IPS-20b (cell line): ENCODE data around the gene OR4C5.
"Not testable (repeated sequence)": the region's sequence is repeated elsewhere in the genome, so short reads cannot be mapped to it uniquely, and the experiment has no call there.

Source experiments
- H3K27ac ChIP-seq: one replicate; pipeline ENCODE4 v1.5.1; 2013; ENCODE audit warnings: low read length
- H3K27me3 ChIP-seq: 2 replicates; pipeline ENCODE4 v1.6.1; 2013; ENCODE audit warnings: mild to moderate bottlenecking, low read length, inconsistent platforms; ENCODE audit not compliant: insufficient read depth
- H3K36me3 ChIP-seq: 2 replicates; pipeline ENCODE4 v1.6.1; 2013; ENCODE audit warnings: low read depth, mild to moderate bottlenecking, inconsistent platforms, low read length, moderate library complexity; ENCODE audit not compliant: insufficient read depth
- H3K4me1 ChIP-seq: 2 replicates; pipeline ENCODE4 v1.6.1; 2013; ENCODE audit warnings: mild to moderate bottlenecking, control low read depth, inconsistent platforms, low read length, moderate library complexity; ENCODE audit not compliant: insufficient read depth
- H3K4me3 ChIP-seq: 2 replicates; pipeline ENCODE4 v1.5.1; 2013; ENCODE audit warnings: mild to moderate bottlenecking, low read length, inconsistent platforms
- H3K9ac ChIP-seq: 2 replicates; pipeline ENCODE4 v1.6.1; 2013; ENCODE audit warnings: low read depth, mild to moderate bottlenecking, inconsistent platforms, low read length, moderate library complexity
- H3K9me3 ChIP-seq: 2 replicates; pipeline ENCODE4 v1.6.1; 2013; ENCODE audit warnings: mild to moderate bottlenecking, low read depth, low read length, inconsistent platforms; ENCODE audit not compliant: insufficient read depth

The OR4C5 gene

DNA sequence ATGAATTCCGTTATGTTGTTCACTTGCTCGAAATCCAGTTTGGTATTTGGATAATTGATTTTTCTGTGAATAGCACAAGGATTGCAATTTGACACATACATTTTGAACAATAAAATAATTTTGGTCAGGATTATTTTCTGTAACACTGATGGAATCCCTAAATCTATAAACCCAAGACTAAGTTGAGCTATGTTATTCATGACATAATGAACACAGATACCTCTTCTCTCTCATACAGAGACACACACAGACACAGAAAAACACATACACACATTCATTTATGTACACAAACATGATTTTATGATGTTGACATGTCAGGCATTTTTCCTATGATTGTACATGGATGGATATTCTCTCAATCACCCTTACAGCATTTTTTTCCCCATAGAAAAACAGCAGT lies at the start of gene OR4C5:
Gene OR4C5, minus strand, starts transcription at position 101 of the 400 bp plus-strand sequence. Its CDS starts 0 bp downstream, at position 101.
- Histone ChIP-seq H3K36me3 (no peaks in the 10 kb centered on the region), H3K4me3 (no peak within 1 kb of the TSS), H3K9me3 (peaks cover 83% of the 10 kb centered on the region), H3K27me3 (no peaks in the 10 kb centered on the region), H3K4me1 (no peaks in the 10 kb centered on the region), H3K27ac (no peak within 1 kb of the TSS), H3K9ac (no peak within 1 kb of the TSS)

DNA sequence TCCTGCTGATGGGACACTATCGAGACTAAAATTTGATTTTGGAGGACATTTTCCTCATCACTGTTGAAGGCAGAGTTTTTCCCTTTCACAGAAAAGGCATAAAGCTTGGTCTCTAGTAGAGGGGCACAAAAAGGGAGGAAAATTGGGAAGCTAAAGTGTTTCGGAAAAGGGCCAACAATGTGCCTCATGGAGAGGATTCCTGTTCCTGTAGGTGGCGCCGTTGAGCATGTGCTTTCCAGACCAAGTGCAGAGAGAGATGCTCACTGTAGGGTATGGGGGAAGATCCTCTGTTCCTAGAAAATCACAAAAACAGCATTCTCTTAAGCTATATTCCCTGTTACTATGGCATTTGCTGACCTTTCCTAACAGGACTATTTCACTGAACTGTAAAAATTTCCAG lies 18.4 kb upstream of the OR4C5 start:
- Histone ChIP-seq H3K27ac (no peak overlapping the region), H3K27me3 (no peaks in the 10 kb centered on the region), H3K36me3 (no peaks in the 10 kb centered on the region), H3K4me1 (no peaks in the 10 kb centered on the region), H3K9me3 (peaks cover 77% of the 10 kb centered on the region), H3K9ac (no peak overlapping the region), H3K4me3 (no peak overlapping the region)

DNA sequence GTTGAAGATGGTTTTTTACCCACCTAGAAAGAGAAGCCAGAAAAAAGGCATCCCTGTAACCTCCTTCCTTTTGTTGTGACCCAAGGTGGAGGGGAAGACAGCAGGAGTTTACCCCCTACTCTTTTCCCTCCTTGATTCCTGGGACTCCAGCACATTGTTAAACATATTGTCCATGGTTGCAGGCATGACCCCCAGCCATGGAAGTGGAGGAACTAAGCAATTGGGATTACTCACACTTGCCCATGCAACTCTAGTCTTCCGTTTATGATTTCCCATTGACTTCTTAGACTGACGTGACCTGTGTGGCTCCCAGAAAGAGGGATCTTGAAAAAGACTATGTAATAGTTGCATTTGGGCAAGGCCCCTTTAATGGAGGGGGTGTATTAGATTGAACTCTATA lies 17.9 kb upstream of the OR4C5 start:
- not testable (repeated sequence) for H3K27ac ChIP-seq, H3K4me1 ChIP-seq, H3K27me3 ChIP-seq, H3K36me3 ChIP-seq, H3K9ac ChIP-seq, H3K4me3 ChIP-seq
- peaks cover 79% of the 10 kb centered on the region for H3K9me3 ChIP-seq

DNA sequence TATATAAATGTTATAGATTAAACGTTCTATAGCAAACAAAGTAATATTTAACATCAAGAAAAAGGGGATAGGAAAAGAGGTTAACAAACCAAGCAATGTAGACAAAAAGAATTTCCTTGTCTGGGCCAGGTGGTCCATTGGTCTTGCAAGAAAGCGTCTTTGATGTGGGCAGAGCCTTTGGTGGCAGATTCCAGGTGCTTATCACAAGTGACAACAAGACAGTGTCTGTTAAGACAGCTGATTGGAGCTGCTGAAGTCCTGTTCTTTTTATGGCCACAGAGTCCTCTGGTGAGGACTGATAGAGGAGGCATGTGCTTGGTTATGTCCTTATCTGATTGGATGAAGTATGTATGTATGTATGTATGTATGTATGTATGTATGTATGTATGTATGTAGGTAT lies 5.0 kb downstream of the OR4C5 start:
- H3K27ac ChIP-seq, H3K36me3 ChIP-seq, H3K9ac ChIP-seq, H3K4me3 ChIP-seq, H3K4me1 ChIP-seq, H3K27me3 ChIP-seq: not testable (repeated sequence)
- peaks cover 88% of the 10 kb centered on the region for H3K9me3 ChIP-seq

DNA sequence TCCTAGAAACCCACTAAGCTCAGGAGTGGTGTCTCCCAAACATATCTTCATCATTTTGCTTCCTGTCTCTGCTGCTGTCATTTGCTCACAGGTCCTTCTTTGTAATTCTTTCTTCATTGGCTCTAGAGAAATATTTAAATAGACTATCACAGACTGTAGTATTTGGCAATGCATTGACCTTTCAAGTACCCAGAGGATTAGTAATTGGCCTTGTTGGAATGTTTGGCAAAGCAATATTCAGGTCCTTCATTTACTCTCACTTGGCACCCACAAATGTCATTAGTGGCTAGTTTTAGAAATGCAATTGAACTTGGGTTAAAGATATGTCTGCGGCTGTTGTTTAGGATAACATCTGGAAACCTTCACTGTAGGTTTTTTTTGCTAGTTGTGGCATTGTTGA lies 11.6 kb downstream of the OR4C5 start:
- H3K4me3 ChIP-seq: no peak overlapping the region

DNA sequence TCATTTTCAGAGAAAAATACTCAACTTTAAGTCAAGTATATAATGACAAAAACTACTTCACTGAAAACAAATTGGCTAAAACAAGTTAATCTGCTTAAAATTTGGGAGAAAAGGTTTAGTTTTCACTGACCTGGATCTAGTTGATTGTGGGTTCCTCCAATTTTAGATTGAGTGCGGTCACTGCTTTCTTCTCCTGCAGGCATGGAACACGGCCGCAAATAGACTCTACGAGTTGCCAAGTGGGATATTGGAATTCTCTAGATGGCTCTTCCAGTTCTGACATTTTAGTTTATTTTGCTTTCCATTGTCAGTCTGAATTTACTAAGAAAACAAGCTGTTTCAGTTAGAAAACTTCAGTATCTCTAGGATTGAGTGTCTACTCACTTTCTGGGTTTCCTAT lies 12.3 kb downstream of the OR4C5 start:
- no peak overlapping the region for H3K27ac ChIP-seq
- H3K9me3 ChIP-seq: peaks cover 56% of the 10 kb centered on the region
- H3K9ac ChIP-seq: no peak overlapping the region
- no peak overlapping the region for H3K4me3 ChIP-seq
- no peaks in the 10 kb centered on the region for H3K36me3 ChIP-seq
- no peaks in the 10 kb centered on the region for H3K27me3 ChIP-seq
- no peaks in the 10 kb centered on the region for H3K4me1 ChIP-seq

More for the DNA sequence above, 11.6 kb downstream of the OR4C5 start:
- H3K9me3 ChIP-seq: peaks cover 62% of the 10 kb centered on the region
- H3K27me3 ChIP-seq: no peaks in the 10 kb centered on the region
- no peak overlapping the region for H3K9ac ChIP-seq
- no peak overlapping the region for H3K27ac ChIP-seq
- H3K4me1 ChIP-seq: no peaks in the 10 kb centered on the region
- H3K36me3 ChIP-seq: no peaks in the 10 kb centered on the region

DNA sequence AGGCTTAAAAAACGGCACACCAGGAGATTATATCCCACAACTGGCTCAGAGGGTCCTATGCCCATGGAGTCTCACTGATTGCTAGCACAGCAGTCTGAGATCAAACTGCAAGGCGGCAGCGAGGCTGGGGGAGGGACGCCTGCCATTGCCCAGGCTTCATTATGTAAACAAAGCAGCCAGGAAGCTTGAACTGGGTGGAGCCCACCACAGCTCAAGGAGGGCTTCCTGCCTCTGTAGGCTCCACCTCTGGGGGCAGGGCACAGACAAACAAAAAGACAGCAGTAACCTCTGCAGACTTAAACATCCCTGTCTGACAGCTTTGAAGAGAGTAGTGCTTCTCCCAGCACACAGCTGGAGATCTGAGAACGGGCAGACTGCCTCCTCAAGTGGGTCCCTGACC lies 20.0 kb downstream of the OR4C5 start:
- not testable (repeated sequence) for H3K36me3 ChIP-seq, H3K27ac ChIP-seq, H3K27me3 ChIP-seq, H3K4me1 ChIP-seq, H3K4me3 ChIP-seq, H3K9ac ChIP-seq
- H3K9me3 ChIP-seq: peaks cover 33% of the 10 kb centered on the region

DNA sequence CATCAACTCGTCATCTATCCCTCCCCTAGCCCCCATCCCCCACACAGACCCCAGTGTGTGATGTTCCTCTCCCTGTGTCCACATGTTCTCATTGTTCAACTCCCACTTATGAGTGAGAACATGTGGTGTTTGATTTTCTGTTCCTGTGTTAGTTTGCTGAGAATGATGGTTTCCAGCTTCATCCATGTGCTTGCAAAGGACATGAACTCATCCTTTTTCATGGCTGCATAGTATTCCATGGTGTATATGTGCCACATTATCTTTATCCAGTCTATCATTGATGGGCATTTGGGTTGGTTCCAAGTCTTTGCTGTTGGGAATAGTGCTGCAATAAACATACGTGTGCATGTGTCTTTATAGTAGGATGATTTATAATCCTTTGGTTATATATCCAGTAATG lies 23.8 kb downstream of the OR4C5 start:
- not testable (repeated sequence) for H3K27me3 ChIP-seq, H3K27ac ChIP-seq, H3K9ac ChIP-seq, H3K4me1 ChIP-seq, H3K4me3 ChIP-seq, H3K36me3 ChIP-seq
- H3K9me3 ChIP-seq: peaks cover 69% of the 10 kb centered on the region

DNA sequence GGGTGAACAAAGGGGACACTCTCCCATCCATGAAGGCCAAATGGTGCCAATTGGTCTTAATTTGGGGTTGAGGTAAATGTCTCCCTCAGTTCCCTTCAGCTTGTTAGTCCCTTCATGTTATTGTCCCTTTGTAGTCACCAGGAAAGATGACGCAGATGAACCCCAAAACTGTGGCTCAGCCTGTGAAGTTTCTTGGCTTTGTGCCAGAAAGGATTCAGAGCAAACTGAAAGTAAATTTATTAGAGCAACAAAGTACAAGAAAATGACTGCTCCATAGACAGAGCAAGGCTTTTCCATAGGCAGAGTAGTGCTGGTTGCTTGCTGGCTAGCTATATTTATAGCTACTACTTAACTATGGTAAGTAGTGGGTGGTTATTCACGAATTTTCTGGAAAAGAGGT lies 24.8 kb downstream of the OR4C5 start:
- H3K27ac ChIP-seq: no peak overlapping the region
- no peak overlapping the region for H3K9ac ChIP-seq
- H3K4me1 ChIP-seq: no peaks in the 10 kb centered on the region
- peaks cover 76% of the 10 kb centered on the region for H3K9me3 ChIP-seq
- H3K4me3 ChIP-seq: no peak overlapping the region
- H3K27me3 ChIP-seq: no peaks in the 10 kb centered on the region
- H3K36me3 ChIP-seq: no peaks in the 10 kb centered on the region

DNA sequence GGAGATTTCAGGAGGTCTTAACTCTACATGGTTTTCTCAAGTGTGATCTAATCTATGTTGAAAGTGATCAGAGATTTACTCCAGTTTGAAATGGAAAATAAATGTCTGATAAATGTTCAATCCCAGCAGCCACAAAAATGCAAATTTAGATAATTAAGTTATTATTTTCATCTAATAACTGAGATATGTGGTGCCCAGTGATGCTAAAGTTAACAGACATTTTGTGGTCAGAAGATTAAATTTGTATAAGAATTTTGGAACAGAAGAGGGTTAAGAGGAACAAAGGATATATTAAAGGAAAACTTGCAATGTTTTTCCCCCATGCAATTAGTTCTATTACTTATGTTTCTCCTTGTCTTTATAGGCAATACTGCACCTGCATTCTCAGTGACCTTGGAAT lies 41.6 kb downstream of the OR4C5 start, which contains the start of gene OR4C3:
Gene OR4C3, plus strand, starts transcription at position 301 of the 400 bp plus-strand sequence. CDS start 102 bp downstream, outside the sequence.
- not testable (repeated sequence) for H3K27me3 ChIP-seq, H3K9ac ChIP-seq, H3K27ac ChIP-seq, H3K36me3 ChIP-seq, H3K4me3 ChIP-seq, H3K4me1 ChIP-seq
- peaks cover 85% of the 10 kb centered on the region for H3K9me3 ChIP-seq

DNA sequence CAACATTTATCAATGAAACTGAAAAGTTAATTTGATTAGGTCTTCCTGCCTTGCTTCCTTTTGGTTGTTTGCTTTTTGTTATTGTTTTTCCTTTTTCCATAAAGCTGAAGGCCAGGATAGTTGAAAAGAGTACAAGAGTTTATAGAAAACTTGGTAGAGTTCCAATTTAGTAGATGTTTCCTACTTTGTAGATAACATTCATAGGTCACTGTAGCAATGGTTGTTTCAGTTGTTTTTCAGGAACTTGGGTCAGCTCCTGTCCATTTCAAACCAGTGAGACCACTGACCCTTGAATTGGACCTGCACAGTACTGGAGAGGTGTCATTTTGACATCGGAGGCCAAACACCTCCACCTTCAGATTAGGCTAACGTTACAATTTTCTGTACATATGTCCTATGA lies 46.5 kb downstream of the OR4C5 start:
- peaks cover 97% of the 10 kb centered on the region for H3K9me3 ChIP-seq
- not testable (repeated sequence) for H3K27ac ChIP-seq, H3K9ac ChIP-seq, H3K4me1 ChIP-seq, H3K27me3 ChIP-seq, H3K36me3 ChIP-seq, H3K4me3 ChIP-seq
